SK-N-SH (cell line): Measurements from ENCODE around the gene IPCEF1. TPM values are rescaled to one million over a fixed set of nuclear protein-coding genes. Genes with fewer than 3 reads are reported as not detected.

ENCODE experiments used
- CTCF ChIA-PET: fragments of 300-600, 350-600 bp; formaldehyde crosslinking; extraction: SDS; loops from one replicate; lab custom pipeline; 2021; lab: Yijun Ruan, JAX
- POLR2A ChIA-PET: fragments of 350-600 bp; sonication (Branson Sonifier 250); formaldehyde crosslinking; extraction: SDS; loops from one replicate; lab custom pipeline; 2020; ENCODE audit warnings: antibody characterized with exemption, inconsistent platforms; lab: Yijun Ruan, JAX
- DNase-seq: peaks from one replicate; pipeline ENCODE4 v3.0.0; 2012
- H2AFZ ChIP-seq: fragments of 200-600 bp; sonication (generic); 2 replicates; pipeline ENCODE4 v1.8.1; 2016; ENCODE audit warnings: antibody characterized with exemption, mild to moderate bottlenecking, low read depth
- H3F3A ChIP-seq: fragments of 200-600 bp; sonication (generic); replicated peaks from 2 replicates; pipeline ENCODE3; 2016; ENCODE audit warnings: antibody characterized with exemption, mild to moderate bottlenecking; ENCODE audit not compliant: insufficient read depth
- H3K27ac ChIP-seq, 2 experiments: fragments of 200-500 bp in 1 of 2; fragments of 200-600 bp in 1 of 2; sonication (Bioruptor generic) in 1 of 2; sonication (generic), shearing (Covaris generic) in 1 of 2; 2 replicates each; pipeline versions ENCODE4 v1.5.1 to v1.6.1; 2014 to 2016; ENCODE audit warnings: low read depth in 2 of 2, inconsistent platforms in 1 of 2, low read length in 1 of 2, mild to moderate bottlenecking in 1 of 2, mixed read lengths in 1 of 2
- H3K27me3 ChIP-seq: fragments of 200-600 bp; sonication (generic), shearing (Covaris generic); 2 replicates; pipeline ENCODE4 v1.6.1; 2016; ENCODE audit warnings: mixed run types; ENCODE audit not compliant: insufficient read depth
- H3K36me3 ChIP-seq, 2 experiments: fragments of 200-500 bp in 1 of 2; fragments of 200-600 bp in 1 of 2; sonication (Bioruptor generic) in 1 of 2; sonication (generic) in 1 of 2; replicated peaks in 1 of 2; 2 replicates each; pipeline versions ENCODE3 to v1.5.1; 2014 to 2016; ENCODE audit warnings: low read length in 1 of 2, mild to moderate bottlenecking in 1 of 2; ENCODE audit not compliant: insufficient read depth in 2 of 2, control insufficient read depth in 1 of 2
- H3K4me1 ChIP-seq, 2 experiments: fragments of 200-500 bp in 1 of 2; fragments of 200-600 bp in 1 of 2; sonication (Bioruptor generic) in 1 of 2; sonication (generic), shearing (Covaris generic) in 1 of 2; 2 replicates each; pipeline versions ENCODE4 v1.5.1 to v1.6.1; 2014 to 2016; ENCODE audit warnings: low read depth in 1 of 2, low read length in 1 of 2, mixed run types in 1 of 2; ENCODE audit not compliant: insufficient read depth in 2 of 2, control insufficient read depth in 1 of 2
- H3K4me2 ChIP-seq: fragments of 200-600 bp; sonication (generic), shearing (Covaris generic); 2 replicates; pipeline ENCODE4 v1.6.1; 2017; ENCODE audit warnings: mixed run types
- H3K4me3 ChIP-seq, 2 experiments: fragments of 200-500 bp in 1 of 2; fragments of 200-600 bp in 1 of 2; sonication (Bioruptor generic) in 1 of 2; sonication (generic), shearing (Covaris generic) in 1 of 2; 2 replicates each; pipeline versions ENCODE4 v1.5.1 to v1.8.1; 2014 to 2016; ENCODE audit warnings: low read depth in 2 of 2, inconsistent platforms in 1 of 2, low read length in 1 of 2, mild to moderate bottlenecking in 1 of 2, mixed read lengths in 1 of 2, moderate library complexity in 1 of 2
- H3K79me2 ChIP-seq: fragments of 200-600 bp; sonication (generic); 2 replicates; pipeline ENCODE4 v1.8.1; 2017; ENCODE audit warnings: mild to moderate bottlenecking; ENCODE audit not compliant: insufficient read depth
- H3K9ac ChIP-seq: fragments of 200-600 bp; sonication (generic); 2 replicates; pipeline ENCODE4 v1.6.1; 2017; ENCODE audit warnings: mixed run types
- H3K9me2 ChIP-seq: fragments of 200-600 bp; sonication (generic); 2 replicates; pipeline ENCODE4 v1.6.1; 2017; ENCODE audit warnings: mixed run types
- H3K9me3 ChIP-seq: fragments of 200-600 bp; sonication (generic); 2 replicates; pipeline ENCODE4 v1.6.1; 2017; ENCODE audit warnings: mixed run types, mild to moderate bottlenecking, moderate library complexity
- H4K20me1 ChIP-seq: fragments of 200-600 bp; sonication (generic); 2 replicates; pipeline ENCODE4 v1.6.1; 2017; ENCODE audit warnings: mild to moderate bottlenecking, mixed run types; ENCODE audit not compliant: insufficient read depth
- FOXJ3 ChIP-seq: sonication (generic); formaldehyde crosslinking; IDR thresholded peaks from 2 replicates; pipeline ENCODE4 v1.5.1; 2020; ENCODE audit warnings: mild to moderate bottlenecking, missing genetic modification reagents
- FOXM1 ChIP-seq: IDR thresholded peaks from 2 replicates; pipeline ENCODE4 v1.4.0; 2012; ENCODE audit warnings: low read depth, mild to moderate bottlenecking
- JUND ChIP-seq: IDR thresholded peaks from 2 replicates; pipeline ENCODE4 v1.4.0; 2012
- MEF2A ChIP-seq: IDR thresholded peaks from 2 replicates; pipeline ENCODE4 v1.4.0; 2012; ENCODE audit warnings: low read depth, borderline replicate concordance
- MXI1 ChIP-seq: IDR thresholded peaks from 2 replicates; pipeline ENCODE4 v1.6.1; 2012; ENCODE audit warnings: mild to moderate bottlenecking, low read depth, low read length, improper control_type of control experiment
- PBX3 ChIP-seq: IDR thresholded peaks from 2 replicates; pipeline ENCODE4; 2012
- POLR2AphosphoS5 ChIP-seq: IDR thresholded peaks from 2 replicates; pipeline ENCODE4 v1.6.1; 2012; ENCODE audit warnings: low read depth, low read length
- REST ChIP-seq: IDR thresholded peaks from 2 replicates; pipeline ENCODE4 v1.6.1; 2012; ENCODE audit warnings: mild to moderate bottlenecking, low read depth, low read length, moderate library complexity
- SIN3A ChIP-seq: IDR thresholded peaks from 2 replicates; pipeline ENCODE4 v1.6.1; 2012; ENCODE audit warnings: low read depth, mild to moderate bottlenecking, low read length, moderate library complexity, borderline replicate concordance
- SMC3 ChIP-seq: IDR thresholded peaks from 2 replicates; pipeline ENCODE4 v1.6.1; 2012; ENCODE audit warnings: low read depth, low read length, improper control_type of control experiment
- USF1 ChIP-seq: IDR thresholded peaks from 2 replicates; pipeline ENCODE4 v1.4.0; 2012; ENCODE audit warnings: low read depth, borderline replicate concordance
- USF2 ChIP-seq: fragments of 150-350 bp; IDR thresholded peaks from 2 replicates; pipeline ENCODE4 v1.6.1; 2017; ENCODE audit warnings: antibody characterized with exemption, low read length, low read depth, borderline replicate concordance
- WGBS: methylation state at CpG from one replicate; pipeline ENCODE4 v1.1.6; 2017; ENCODE audit warnings: low lambda C conversion rate; 5-methylcytosine and 5-hydroxymethylcytosine counted together
- polyA plus RNA-seq, 3 experiments: library from polyadenylated mRNA; depleted of rRNA; stranded (reverse); fragments of >200 nt; gene quantifications; 2 replicates each; pipeline ENCODE4 v1.2.3, GENCODE V29; 2012

IPCEF1 gene
- polyA plus RNA-seq, 1 of the 3 experiments (the other 2 are of a cell fraction), result not detected

GRCh38 chr6:154234019-154234772, 122.4 kb downstream of the IPCEF1 start:
- H3K4me2 ChIP-seq, result no peak overlapping the region
- no peaks in the 10 kb centered on the region for H3K27me3 ChIP-seq
- H3K79me2 ChIP-seq, result no peaks in the 10 kb centered on the region
- ChIA-PET CTCF (interaction anchor here (0.8 kb wide), 1 partner anchor 133 kb away, joined by 3 read pairs; no protein-coding TSS in a partner anchor), POLR2A (no interaction called here)
- no peaks in the 10 kb centered on the region for H3K4me1 ChIP-seq
- no peaks in the 10 kb centered on the region for H3F3A ChIP-seq
- H3K27ac ChIP-seq, result no peak overlapping the region
- no peak for DNase-seq
- 89% methylated on average over 4 of the region's 4 CpGs for WGBS
- H3K4me3 ChIP-seq, result no peak overlapping the region
- no peak for TF ChIP-seq JUND
- no peak for TF ChIP-seq SMC3
- no peak for TF ChIP-seq POLR2AphosphoS5
- TF ChIP-seq REST, result no peak
- no peak for TF ChIP-seq MXI1
- TF ChIP-seq PBX3, result no peak
- TF ChIP-seq FOXJ3 (CRISPR knock-in tag), result no peak
- TF ChIP-seq USF2, result no peak
- no peak for TF ChIP-seq SIN3A
- no peak for TF ChIP-seq MEF2A
- no peak for TF ChIP-seq USF1
- no peak for TF ChIP-seq FOXM1
- no peak overlapping the region for H3K9ac ChIP-seq
- no peaks in the 10 kb centered on the region for H3K9me3 ChIP-seq
- H3K9me2 ChIP-seq, result no peaks in the 10 kb centered on the region
- H3K36me3 ChIP-seq, result no peaks in the 10 kb centered on the region
- H2AFZ ChIP-seq, result no peak overlapping the region
- no peaks in the 10 kb centered on the region for H4K20me1 ChIP-seq
